GM13977 (cell line): ENCODE data around the gene PDPK1.

Experiments used
- DNase-seq: peaks from one replicate; pipeline ENCODE4 v3.0.0; 2012; ENCODE audit warnings: low spot score
- in situ Hi-C: fragments of 300-500 bp; cut with MboI; formaldehyde crosslinking; loops from one replicate; pipeline ENCODE4 v1.12.0; 2022; ENCODE audit warnings: low sequenced_read_pairs, low pct_unique_long_range_greater_than_20kb, mixed read lengths, inconsistent platforms; ENCODE audit not compliant: unreplicated experiment
- TF ChIP-seq, protein P1 (sequence below): IDR thresholded peaks from 2 replicates; pipeline ENCODE4 v1.5.1; 2012; ENCODE audit warnings: mild to moderate bottlenecking, control low read depth; ENCODE audit not compliant: insufficient read depth; ENCODE audit errors: extremely low read depth, missing control alignments

The PDPK1 gene

DNA sequence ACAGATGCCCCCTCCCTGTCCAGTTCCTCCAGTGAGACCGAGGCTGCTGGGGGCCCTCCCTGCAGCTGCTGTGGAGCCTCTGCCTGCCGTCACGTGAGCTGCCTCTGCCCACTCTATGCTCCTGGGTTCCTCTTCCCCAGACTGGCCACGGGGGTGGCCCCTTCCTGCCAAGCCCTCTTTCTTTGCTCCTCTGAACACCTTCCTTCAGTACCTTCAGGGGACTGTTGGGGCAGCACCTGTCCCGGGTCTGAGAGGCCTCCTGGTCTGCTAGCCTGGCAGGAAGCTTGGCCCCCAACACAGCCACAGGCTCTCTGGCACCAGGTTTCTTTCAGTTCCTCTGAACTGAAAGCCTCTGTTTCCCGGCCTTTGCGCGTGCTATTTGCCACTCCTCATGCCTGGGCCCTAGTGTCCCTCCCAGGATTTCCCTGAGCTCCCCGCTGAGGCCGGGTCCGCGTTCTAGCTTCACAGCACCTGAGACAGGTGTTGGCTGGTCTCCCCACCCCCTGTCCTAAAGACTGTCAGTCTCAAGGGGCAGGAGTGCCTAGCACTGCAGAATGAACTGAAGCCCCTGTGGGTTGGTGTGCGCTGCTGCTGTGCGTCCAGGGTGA, 30.7 kb upstream of the PDPK1 start:
- in situ Hi-C loops = no loop called here
- peak; percentile 81 for DNase-seq
- TF ChIP-seq, protein P1, sequence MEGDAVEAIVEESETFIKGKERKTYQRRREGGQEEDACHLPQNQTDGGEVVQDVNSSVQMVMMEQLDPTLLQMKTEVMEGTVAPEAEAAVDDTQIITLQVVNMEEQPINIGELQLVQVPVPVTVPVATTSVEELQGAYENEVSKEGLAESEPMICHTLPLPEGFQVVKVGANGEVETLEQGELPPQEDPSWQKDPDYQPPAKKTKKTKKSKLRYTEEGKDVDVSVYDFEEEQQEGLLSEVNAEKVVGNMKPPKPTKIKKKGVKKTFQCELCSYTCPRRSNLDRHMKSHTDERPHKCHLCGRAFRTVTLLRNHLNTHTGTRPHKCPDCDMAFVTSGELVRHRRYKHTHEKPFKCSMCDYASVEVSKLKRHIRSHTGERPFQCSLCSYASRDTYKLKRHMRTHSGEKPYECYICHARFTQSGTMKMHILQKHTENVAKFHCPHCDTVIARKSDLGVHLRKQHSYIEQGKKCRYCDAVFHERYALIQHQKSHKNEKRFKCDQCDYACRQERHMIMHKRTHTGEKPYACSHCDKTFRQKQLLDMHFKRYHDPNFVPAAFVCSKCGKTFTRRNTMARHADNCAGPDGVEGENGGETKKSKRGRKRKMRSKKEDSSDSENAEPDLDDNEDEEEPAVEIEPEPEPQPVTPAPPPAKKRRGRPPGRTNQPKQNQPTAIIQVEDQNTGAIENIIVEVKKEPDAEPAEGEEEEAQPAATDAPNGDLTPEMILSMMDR = peak; percentile 16

DNA sequence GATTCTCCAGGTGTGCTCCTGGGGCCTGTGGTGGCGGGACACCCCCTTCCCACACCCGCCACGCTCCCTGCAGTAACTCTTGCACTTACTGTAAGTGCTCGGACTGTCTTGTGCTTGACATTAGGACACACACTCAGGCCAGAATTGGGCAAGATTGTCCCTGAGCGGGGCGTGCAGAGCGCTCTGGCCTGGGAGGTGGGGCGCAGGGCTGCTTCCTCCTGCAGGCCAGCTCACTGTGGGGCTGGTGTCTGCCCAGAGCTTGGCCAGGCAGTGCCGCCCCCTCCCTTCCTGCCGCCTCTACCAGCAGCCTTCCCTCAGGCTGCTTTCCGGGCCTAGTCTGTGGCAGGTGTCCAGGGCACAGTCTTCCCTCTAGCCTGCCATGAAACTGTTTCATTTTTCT, 30.2 kb upstream of the PDPK1 start:
- in situ Hi-C loops = no loop called here
- TF ChIP-seq, protein P1 = no peak
- no peak for DNase-seq

DNA sequence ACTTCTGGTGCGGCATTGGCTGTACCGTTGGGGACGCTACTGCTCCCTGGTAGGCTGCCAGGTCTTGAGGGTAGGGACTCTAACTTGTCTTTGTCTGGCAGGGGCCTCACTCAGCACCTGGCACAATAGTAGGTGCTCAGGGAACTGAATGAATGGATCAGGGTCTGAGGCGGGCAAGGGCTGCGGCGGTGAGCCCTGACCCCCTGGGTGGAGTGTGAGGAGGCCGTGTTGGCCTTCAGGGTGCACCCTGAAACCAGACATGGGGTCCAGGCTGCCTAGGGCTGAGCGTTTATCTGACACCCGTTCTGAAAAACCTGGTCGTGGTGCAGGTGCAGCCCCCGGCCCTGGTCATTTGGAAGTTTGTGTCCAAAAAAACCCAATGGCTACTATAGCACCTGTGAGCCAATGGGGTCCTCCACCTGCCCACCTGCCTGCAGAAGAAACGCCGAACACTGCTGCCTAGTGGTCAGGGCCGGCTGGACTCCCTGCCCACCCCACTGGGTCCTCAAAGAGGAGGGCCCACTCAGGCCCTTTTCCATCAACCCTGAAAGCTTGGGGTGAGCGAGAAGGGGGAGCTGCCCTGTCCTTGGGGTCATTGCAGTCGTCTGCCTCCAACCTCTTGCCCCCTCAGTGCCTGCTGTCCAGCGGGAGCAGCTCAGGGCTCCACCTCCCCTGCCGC, 29.0 kb upstream of the PDPK1 start:
- in situ Hi-C loops = no loop called here
- DNase-seq = no peak
- TF ChIP-seq, protein P1 = no peak

DNA sequence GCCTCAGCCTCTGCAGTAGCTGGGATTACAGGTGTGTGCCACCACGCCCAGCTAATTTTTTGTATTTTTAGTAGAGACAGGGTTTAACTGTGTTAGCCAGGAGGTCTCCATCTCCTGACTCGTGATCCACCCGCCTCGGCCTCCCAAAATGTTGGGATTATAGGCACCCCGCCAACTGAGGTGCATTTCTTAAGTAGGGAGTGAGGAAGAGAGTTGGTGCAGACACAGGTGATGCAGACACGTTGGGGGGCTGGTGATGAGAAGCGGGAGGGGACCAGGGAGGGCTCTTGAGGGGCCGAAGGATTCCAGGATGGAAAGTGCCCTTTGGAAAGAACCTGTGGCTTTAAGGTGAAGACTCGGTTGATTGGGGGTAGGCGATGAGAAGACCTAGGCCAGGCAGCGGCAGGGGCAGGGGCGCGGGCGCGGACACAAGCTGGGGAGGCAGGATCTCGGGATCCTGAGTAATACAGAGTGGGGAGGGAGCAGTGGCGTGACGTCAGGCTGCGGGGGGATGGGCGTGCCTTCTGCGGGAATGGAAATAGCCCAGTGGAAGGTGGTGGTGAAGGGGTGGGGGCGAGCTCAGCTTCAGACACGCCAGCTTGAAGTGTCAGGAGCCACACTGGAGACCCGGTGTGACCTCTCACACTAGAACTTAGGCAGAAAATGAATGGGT, 26.6 kb upstream of the PDPK1 start:
- in situ Hi-C loops = no loop called here
- TF ChIP-seq, protein P1 = no peak
- no peak for DNase-seq

DNA sequence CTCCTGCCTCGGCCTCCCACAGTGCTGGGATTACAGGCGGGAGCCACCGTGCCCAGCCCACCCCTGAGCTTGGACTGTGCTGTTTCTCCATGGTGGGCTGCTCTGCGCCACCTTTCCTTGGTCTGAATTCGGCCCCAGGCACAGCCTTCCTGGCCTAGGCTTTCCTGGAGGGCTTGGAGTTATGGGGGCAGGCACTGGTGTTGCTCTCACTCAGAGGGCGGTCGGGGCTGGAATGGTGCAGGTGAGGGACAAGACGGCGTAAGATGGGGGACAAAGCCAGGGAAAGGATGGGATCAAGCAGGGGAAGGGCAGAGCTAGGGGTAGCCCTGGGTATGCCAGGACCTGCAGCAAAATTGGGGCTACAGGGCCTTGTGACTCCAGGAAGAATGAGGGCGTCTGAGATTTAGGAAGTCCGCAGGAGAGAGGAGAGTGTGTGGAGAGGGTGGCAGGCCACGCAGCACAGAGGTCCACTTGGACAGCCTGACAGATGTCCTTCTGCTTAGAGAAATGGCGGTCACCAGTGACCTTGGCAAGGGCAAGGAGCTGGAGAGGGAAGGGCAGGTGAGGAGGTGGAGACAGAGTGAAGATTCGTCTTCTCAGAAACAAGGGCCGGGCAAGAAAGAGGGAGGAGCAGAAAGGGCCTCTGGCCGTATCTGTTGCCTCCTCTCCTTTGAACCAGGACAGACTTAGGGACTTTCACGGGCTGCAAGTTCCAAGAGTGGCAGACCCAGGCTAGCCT, 25.7 kb upstream of the PDPK1 start:
- in situ Hi-C loops = no loop called here
- no peak for DNase-seq
- TF ChIP-seq, protein P1 = no peak

DNA sequence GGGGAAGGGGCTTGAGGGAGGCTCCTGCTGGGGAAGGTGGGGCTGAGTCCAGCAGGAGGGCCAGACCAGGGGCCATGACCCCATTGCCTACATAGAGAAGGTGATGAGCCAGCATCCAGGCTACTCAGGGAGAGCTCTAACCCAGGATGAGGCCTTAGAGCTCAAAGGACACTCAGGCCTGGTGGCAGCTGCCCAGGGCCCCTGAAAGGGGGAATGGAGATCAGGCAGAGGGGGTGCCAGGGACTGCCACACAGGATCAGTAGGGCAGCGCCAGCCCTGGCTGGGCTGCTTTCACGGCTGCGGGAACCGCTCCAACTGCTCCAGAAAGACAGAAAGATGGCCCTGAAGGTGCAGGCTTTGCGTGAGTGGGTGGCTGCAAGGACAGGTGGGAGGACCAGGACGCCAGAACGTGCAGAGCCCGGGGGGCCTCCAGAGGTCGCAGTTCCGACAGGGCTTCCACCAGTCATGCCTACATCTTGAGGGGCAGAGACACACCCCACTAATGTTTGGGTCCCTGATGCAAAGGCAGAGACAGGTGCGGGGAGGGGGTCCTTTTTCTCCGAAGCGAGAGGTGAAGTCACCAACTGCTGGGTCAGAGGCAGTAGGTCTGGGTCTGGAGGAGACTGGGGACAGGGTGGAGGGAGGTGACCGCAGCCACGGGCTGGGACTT, 25.0 kb upstream of the PDPK1 start:
- in situ Hi-C loops = no loop called here
- DNase-seq = peak; percentile 70

More for the DNA sequence above, 25.0 kb upstream of the PDPK1 start:
- TF ChIP-seq, protein P1 = peak; percentile 30
